GM23338 (cell line): Measurements from ENCODE around the gene SCFD2.

Experiments
- CREB1 ChIP-seq: fragments of 250-450 bp; sonication (Bioruptor Pico); IDR thresholded peaks from 2 replicates; pipeline ENCODE4 v1.5.0; 2020; ENCODE audit warnings: low read depth, mild to moderate bottlenecking, moderate library complexity
- EZH2 ChIP-seq: fragments of 200-600 bp; sonication (generic); IDR thresholded peaks from one replicate; pipeline ENCODE4 v1.8.0; 2017; ENCODE audit warnings: antibody characterized with exemption, mild to moderate bottlenecking, low read depth; ENCODE audit not compliant: unreplicated experiment
- EZH2phosphoT487 ChIP-seq: fragments of 200-600 bp; sonication (generic); IDR thresholded peaks from one replicate; pipeline ENCODE4 v1.8.1; 2018; ENCODE audit warnings: antibody characterized with exemption; ENCODE audit not compliant: unreplicated experiment
- JUNB ChIP-seq: IDR thresholded peaks from one replicate; pipeline ENCODE4 v1.6.1; 2016; ENCODE audit warnings: antibody characterized with exemption; ENCODE audit not compliant: unreplicated experiment
- POLR2AphosphoS5 ChIP-seq: IDR thresholded peaks from 2 replicates; pipeline ENCODE4 v1.6.1; 2016; ENCODE audit warnings: antibody characterized with exemption, low read depth
- STAT1 ChIP-seq: IDR thresholded peaks from one replicate; pipeline ENCODE4 v1.6.1; 2016; ENCODE audit warnings: antibody characterized with exemption; ENCODE audit not compliant: unreplicated experiment
- TF ChIP-seq, protein P1 (sequence below), 2 experiments: fragments of 200-600 bp in 1 of 2; sonication (generic) in 1 of 2; conservative IDR thresholded peaks; 2 replicates each; pipeline versions ENCODE4 v1.5.1 to v1.6.1; 2016 to 2017; ENCODE audit warnings: antibody characterized with exemption in 2 of 2, low read depth in 2 of 2, mild to moderate bottlenecking in 2 of 2, moderate library complexity in 1 of 2
- TF ChIP-seq, protein P2 (sequence below): IDR thresholded peaks from one replicate; pipeline ENCODE4 v1.6.1; 2018; ENCODE audit warnings: antibody characterized with exemption; ENCODE audit not compliant: unreplicated experiment

DNA sequence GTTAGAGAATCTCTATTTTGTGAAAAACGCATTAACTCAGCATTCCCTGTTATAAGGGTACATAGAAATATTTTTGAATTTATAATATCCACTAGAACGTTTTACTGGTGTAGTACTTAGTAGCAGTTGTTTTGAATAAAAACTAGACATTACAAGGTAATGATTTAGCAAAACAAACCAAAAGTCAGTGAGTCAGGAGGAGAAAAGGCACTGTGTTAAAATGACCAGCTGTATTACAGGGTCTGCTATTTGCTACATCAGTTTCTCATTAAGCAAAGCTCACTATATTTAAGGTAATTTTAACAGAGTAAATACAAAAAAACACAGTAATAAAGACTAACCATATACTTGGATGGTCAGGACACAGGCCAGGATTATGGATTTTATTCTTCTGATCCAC lies 351.0 kb downstream of the SCFD2 start:
- TF ChIP-seq, protein P1, sequence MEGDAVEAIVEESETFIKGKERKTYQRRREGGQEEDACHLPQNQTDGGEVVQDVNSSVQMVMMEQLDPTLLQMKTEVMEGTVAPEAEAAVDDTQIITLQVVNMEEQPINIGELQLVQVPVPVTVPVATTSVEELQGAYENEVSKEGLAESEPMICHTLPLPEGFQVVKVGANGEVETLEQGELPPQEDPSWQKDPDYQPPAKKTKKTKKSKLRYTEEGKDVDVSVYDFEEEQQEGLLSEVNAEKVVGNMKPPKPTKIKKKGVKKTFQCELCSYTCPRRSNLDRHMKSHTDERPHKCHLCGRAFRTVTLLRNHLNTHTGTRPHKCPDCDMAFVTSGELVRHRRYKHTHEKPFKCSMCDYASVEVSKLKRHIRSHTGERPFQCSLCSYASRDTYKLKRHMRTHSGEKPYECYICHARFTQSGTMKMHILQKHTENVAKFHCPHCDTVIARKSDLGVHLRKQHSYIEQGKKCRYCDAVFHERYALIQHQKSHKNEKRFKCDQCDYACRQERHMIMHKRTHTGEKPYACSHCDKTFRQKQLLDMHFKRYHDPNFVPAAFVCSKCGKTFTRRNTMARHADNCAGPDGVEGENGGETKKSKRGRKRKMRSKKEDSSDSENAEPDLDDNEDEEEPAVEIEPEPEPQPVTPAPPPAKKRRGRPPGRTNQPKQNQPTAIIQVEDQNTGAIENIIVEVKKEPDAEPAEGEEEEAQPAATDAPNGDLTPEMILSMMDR (conservative IDR thresholded peaks at IDR 0.05; ENCODE audit: low read depth in 2 of 2), result no peak
- TF ChIP-seq JUNB (no peak), EZH2phosphoT487 (no peak), EZH2 (no peak), CREB1 (CRISPR knock-in tag) (no peak), POLR2AphosphoS5 (no peak), STAT1 (no peak)
- TF ChIP-seq, protein P2, sequence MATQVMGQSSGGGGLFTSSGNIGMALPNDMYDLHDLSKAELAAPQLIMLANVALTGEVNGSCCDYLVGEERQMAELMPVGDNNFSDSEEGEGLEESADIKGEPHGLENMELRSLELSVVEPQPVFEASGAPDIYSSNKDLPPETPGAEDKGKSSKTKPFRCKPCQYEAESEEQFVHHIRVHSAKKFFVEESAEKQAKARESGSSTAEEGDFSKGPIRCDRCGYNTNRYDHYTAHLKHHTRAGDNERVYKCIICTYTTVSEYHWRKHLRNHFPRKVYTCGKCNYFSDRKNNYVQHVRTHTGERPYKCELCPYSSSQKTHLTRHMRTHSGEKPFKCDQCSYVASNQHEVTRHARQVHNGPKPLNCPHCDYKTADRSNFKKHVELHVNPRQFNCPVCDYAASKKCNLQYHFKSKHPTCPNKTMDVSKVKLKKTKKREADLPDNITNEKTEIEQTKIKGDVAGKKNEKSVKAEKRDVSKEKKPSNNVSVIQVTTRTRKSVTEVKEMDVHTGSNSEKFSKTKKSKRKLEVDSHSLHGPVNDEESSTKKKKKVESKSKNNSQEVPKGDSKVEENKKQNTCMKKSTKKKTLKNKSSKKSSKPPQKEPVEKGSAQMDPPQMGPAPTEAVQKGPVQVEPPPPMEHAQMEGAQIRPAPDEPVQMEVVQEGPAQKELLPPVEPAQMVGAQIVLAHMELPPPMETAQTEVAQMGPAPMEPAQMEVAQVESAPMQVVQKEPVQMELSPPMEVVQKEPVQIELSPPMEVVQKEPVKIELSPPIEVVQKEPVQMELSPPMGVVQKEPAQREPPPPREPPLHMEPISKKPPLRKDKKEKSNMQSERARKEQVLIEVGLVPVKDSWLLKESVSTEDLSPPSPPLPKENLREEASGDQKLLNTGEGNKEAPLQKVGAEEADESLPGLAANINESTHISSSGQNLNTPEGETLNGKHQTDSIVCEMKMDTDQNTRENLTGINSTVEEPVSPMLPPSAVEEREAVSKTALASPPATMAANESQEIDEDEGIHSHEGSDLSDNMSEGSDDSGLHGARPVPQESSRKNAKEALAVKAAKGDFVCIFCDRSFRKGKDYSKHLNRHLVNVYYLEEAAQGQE, result no peak
